ENCODE measurements around the gene LPO. TPM values are rescaled to one million over a fixed set of nuclear protein-coding genes. Genes with fewer than 3 reads are reported as not detected.

LPO gene
- total and polyA plus RNA-seq, 2 donors = not detected

DNA sequence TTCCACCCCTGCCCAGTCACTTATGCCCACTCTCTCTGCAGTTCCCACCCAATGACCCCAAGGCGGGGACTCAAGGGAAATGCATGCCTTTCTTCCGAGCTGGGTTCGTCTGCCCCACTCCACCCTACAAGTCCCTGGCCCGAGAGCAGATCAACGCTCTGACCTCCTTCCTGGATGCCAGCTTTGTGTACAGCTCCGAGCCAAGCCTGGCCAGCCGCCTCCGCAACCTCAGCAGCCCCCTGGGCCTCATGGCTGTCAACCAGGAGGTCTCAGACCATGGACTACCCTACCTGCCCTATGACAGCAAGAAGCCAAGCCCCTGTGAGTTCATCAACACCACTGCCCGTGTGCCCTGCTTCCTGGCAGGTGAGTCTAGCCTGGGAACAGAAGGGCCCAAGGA is 13.8 kb downstream of the LPO start:
- Histone ChIP-seq H3K36me3 (ENCODE audit: insufficient read depth) (no peaks in the 10 kb centered on the region), H3K27ac (ENCODE audit: low read depth) (no peak overlapping the region), H3K4me1 (ENCODE audit: insufficient read depth) (no peaks in the 10 kb centered on the region), H3K4me3 (ENCODE audit: low read depth, low read length) (no peak overlapping the region)
- DNase-seq (ENCODE audit: extremely low spot score) = no peak
- WGBS = 61% methylated on average over 9 of the region's 9 CpGs

DNA sequence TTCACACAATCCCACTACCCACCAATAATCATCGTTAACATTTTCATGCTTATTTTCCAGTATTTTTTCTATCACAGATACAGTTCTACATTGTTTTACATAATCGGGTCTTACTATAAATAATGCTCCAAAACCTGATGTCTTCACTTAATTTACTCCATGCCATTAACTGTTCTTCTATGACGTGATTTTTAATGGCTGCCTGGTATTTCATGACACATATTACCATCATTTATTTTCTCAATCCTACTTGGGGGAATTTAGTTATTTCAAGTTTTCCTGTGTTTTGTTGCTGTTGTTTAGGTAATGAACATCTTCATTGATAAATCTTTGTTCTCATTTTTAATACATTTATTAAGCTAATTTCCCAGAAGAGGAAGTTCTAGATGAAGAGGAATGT is 14.7 kb downstream of the LPO start:
- Histone ChIP-seq H3K4me1 (ENCODE audit: insufficient read depth) (no peaks in the 10 kb centered on the region), H3K36me3 (ENCODE audit: insufficient read depth) (no peaks in the 10 kb centered on the region), H3K27ac (ENCODE audit: low read depth) (no peak overlapping the region), H3K4me3 (ENCODE audit: low read depth, low read length) (no peak overlapping the region)
- DNase-seq (ENCODE audit: extremely low spot score) = no peak
- 80% methylated on average over 3 of the region's 3 CpGs for WGBS

DNA sequence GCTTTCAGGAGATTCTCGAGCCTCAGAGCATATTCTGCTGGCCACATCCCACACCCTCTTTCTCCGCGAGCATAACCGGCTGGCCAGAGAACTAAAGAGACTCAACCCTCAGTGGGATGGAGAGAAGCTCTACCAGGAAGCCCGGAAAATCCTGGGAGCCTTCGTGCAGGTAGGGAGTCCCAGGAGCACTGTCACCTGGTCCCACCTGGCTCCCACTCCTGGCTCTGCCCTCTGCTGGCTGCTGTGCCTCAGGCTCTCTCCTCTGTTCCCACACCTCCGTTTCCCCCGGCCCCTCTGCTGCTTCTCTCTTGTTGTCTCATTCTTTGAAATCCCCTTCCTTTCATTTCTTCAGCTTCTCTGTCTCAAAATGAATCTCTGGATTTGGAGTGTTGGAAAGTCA is 16.4 kb downstream of the LPO start:
- Histone ChIP-seq H3K36me3 (ENCODE audit: insufficient read depth) (no peaks in the 10 kb centered on the region), H3K4me3 (ENCODE audit: low read depth, low read length) (no peak overlapping the region), H3K27ac (ENCODE audit: low read depth) (no peak overlapping the region), H3K4me1 (ENCODE audit: insufficient read depth) (no peaks in the 10 kb centered on the region)
- WGBS = 18% methylated on average over 8 of the region's 8 CpGs
- no peak for DNase-seq (ENCODE audit: extremely low spot score)

DNA sequence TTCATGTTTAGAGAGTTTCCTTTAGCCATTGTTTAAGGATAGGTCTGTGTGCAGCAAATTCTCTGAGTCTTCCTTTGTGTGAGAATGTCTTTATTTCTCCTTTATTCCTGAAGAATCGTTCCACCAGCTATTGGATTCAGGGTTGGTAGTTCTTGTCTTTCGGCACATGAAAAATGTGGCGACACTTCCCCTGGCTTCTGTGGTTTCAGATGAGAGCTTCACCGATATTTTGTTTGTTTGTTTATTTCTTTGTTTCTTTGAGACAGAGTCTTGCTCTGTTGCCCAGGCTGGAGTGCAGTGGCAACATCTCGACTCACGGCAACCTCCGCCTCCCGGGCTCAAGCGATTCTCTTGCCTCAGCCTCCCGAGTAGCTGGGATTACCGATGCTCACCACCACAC is 23.8 kb downstream of the LPO start:
- H3K27ac ChIP-seq (ENCODE audit: low read depth) = no peak overlapping the region
- no peak for DNase-seq (ENCODE audit: extremely low spot score)
- H3K36me3 ChIP-seq (ENCODE audit: insufficient read depth) = no peaks in the 10 kb centered on the region
- 89% methylated on average over 11 of the region's 11 CpGs for WGBS
- no peak overlapping the region for H3K4me3 ChIP-seq (ENCODE audit: low read depth, low read length)
- no peaks in the 10 kb centered on the region for H3K4me1 ChIP-seq (ENCODE audit: insufficient read depth)

DNA sequence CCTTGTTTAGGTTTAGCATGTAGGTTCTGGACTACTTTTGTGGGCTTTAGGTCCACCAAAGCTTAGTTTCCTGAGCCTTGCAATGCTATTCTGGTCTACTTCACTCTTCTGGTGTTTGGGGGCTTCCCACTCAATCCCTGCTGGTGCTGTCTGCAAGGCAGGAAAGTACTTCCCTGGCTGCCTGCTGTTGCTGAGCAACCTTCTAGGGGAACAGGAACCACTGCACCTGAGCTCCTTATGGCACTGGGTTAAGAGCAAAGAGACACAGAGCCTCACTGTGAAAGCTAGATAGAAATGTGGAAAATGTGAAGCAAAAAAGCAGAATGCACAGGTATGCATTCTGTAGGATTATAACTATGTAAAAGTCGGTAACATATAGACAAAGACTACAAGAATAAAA is 25.4 kb downstream of the LPO start:
- 77% methylated on average over 1 of the region's 1 CpG for WGBS
- H3K4me1 ChIP-seq (ENCODE audit: insufficient read depth) = no peaks in the 10 kb centered on the region
- no peaks in the 10 kb centered on the region for H3K36me3 ChIP-seq (ENCODE audit: insufficient read depth)
- no peak overlapping the region for H3K4me3 ChIP-seq (ENCODE audit: low read depth, low read length)
- DNase-seq (ENCODE audit: extremely low spot score) = no peak
- H3K27ac ChIP-seq (ENCODE audit: low read depth) = no peak overlapping the region

DNA sequence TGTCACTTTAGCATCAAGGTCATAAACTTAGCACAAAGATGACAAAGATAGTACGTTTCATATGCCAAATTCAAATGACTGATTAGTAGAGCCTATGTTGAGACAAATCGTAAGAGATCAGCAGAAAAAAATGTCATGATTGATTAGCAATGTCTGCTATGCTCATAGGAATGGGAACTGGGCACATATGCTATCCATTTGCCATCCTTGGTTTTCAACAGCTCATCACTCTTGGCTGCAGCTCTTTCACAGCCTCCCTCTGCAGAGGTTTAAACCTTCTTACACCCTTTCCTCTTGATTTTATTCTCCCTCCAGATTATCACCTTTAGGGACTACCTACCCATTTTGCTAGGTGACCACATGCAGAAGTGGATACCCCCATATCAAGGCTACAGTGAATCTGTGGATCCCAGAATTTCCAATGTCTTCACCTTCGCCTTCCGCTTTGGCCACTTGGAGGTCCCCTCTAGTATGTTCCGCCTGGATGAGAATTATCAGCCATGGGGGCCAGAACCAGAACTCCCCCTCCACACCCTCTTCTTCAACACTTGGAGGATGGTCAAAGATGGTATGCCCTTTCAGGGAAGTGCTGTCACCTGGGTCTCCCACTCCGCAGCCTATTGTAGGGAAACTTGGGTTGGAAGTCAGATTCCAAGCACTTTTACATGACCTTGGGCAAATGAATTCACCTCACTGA is 26.2 kb downstream of the LPO start:
- Histone ChIP-seq H3K4me1 (ENCODE audit: insufficient read depth) (no peaks in the 10 kb centered on the region), H3K27ac (ENCODE audit: low read depth) (no peak overlapping the region), H3K4me3 (ENCODE audit: low read depth, low read length) (no peak overlapping the region), H3K36me3 (ENCODE audit: insufficient read depth) (no peaks in the 10 kb centered on the region)
- 81% methylated on average over 6 of the region's 6 CpGs for WGBS
- no peak for DNase-seq (ENCODE audit: extremely low spot score)

DNA sequence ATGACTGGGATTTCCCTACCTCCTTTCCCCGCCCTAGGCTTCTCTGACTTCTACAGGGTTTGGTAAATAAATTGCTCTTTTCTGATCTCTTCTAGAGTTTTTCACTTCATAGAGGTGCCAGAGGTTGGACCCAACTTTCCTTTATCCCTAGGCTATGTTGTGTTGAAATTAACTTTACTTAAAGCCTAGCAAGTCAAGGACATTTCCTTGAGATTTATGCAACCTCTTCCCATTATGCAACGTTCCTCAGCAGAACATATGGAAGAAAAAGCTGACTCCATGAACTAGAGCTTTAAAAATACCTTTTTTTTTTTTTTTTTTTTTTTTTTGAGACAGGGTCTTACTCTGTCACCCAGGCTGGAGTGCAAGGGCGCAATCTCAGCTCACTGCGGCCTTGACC is 26.9 kb downstream of the LPO start:
- H3K4me3 ChIP-seq (ENCODE audit: low read depth, low read length) = no peak overlapping the region
- DNase-seq (ENCODE audit: extremely low spot score) = no peak
- H3K4me1 ChIP-seq (ENCODE audit: insufficient read depth) = no peaks in the 10 kb centered on the region
- no peak overlapping the region for H3K27ac ChIP-seq (ENCODE audit: low read depth)
- no peaks in the 10 kb centered on the region for H3K36me3 ChIP-seq (ENCODE audit: insufficient read depth)
- 80% methylated on average over 4 of the region's 4 CpGs for WGBS

DNA sequence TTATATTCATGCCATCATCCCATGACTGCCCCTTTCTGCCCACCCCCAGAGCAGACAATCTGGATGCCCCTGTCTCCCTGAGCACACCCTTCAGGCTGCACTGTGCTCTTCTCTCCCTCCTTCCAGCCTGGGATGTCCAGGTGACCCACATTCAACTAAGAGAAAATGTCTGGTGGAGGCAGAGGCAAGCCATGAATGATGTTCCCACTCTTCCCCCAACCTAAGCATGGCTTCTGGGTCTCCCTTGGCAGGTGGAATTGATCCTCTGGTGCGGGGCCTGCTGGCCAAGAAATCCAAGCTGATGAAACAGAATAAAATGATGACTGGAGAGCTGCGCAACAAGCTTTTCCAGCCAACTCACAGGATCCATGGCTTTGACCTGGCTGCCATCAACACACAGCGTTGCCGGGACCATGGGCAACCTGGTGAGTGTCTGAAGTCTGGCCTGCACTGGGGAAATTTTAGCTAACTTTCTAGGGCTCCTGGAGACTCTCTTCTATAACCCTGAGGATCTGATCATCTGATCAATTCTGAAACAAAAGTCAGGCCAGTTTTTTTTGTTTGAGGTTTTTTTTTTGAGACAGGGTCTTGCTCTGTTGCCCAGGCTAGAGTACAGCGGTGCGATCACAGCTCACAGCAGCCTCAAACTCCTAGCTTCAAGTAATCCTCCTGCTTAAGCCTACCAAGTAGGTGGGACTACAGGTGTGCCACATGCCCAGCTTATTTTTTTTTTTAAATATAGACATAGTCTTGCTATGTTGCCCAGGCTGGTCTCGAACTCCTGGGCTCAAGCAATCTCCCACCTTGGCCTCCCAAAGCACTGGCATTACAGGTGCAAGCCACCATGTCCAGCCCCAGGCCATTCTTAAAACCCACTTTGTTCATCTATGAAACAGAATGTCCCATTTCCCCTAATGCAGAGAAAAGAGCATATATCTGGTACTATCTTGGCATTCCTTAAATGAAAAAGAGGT is 27.8 kb downstream of the LPO start:
- DNase-seq (ENCODE audit: extremely low spot score) = no peak
- Histone ChIP-seq H3K4me3 (ENCODE audit: low read depth, low read length) (no peak overlapping the region), H3K27ac (ENCODE audit: low read depth) (no peak overlapping the region), H3K36me3 (ENCODE audit: insufficient read depth) (no peaks in the 10 kb centered on the region), H3K4me1 (ENCODE audit: insufficient read depth) (no peaks in the 10 kb centered on the region)
- 94% methylated on average over 7 of the region's 7 CpGs for WGBS

DNA sequence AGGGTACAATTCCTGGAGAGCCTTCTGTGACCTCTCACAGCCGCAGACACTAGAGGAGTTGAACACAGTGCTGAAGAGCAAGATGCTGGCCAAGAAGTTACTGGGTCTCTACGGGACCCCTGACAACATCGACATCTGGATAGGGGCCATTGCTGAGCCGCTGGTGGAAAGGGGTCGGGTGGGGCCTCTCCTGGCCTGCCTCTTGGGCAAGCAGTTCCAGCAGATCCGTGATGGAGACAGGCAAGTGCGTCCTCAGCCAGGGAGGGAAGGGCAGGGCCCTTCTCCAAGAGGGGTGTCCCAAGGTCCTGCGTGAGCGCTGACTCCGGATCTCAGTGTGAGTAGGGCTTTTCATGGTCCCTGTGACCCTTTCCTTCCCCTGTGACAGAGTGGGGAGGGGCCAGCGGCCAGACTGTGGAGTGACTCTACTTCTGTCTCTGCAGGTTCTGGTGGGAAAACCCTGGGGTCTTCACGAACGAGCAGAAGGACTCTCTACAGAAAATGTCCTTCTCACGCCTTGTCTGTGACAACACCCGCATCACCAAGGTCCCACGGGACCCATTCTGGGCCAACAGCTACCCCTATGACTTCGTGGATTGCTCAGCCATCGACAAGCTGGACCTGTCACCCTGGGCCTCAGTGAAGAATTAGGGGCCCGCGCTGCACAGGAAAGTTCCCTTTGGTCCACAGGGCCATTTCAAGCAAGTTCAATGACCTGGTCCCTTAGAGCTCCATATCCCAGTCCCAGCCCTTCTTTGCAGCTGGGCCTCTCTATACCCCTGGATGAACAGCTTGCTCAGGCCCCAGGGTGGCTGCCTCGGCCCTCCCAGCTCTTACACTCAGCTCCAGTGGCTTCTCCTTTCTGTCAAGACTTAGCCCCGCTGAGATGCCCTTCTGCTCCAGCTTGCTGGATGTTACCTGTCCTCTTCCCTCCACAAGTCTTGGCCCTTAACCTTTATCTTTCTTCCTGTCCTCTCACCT is 29.3 kb downstream of the LPO start:
- 83% methylated on average over 22 of the region's 22 CpGs for WGBS

DNA sequence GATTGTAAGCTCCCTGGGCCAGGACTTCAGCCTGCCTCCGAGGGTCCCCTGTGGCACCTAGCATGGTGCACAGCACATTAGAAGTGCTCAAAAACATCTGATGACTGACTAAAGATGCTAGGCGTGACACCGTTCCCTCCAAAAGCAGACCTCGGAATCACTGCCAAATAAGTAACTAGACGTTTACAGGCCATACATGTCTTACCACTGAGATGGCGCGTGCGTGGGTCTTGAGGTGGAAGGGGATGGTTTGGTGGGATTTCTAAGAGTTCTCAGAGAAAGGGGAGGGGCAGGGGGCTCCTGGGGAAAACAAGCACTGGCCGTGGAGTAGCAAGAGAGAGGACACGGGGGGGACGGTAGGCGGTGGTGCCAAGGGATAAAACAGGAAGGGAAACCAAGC is 29.9 kb downstream of the LPO start:
- DNase-seq (ENCODE audit: extremely low spot score) = no peak
- H3K4me1 ChIP-seq (ENCODE audit: insufficient read depth) = no peaks in the 10 kb centered on the region
- H3K4me3 ChIP-seq (ENCODE audit: low read depth, low read length) = no peak overlapping the region
- H3K27ac ChIP-seq (ENCODE audit: low read depth) = no peak overlapping the region
- H3K36me3 ChIP-seq (ENCODE audit: insufficient read depth) = no peaks in the 10 kb centered on the region
- WGBS = 82% methylated on average over 12 of the region's 12 CpGs

More for the DNA sequence above, 29.3 kb downstream of the LPO start:
- no peaks in the 10 kb centered on the region for H3K4me1 ChIP-seq (ENCODE audit: insufficient read depth)
- H3K27ac ChIP-seq (ENCODE audit: low read depth) = no peak overlapping the region
- no peaks in the 10 kb centered on the region for H3K36me3 ChIP-seq (ENCODE audit: insufficient read depth)
- no peak overlapping the region for H3K4me3 ChIP-seq (ENCODE audit: low read depth, low read length)
- no peak for DNase-seq (ENCODE audit: extremely low spot score)

DNA sequence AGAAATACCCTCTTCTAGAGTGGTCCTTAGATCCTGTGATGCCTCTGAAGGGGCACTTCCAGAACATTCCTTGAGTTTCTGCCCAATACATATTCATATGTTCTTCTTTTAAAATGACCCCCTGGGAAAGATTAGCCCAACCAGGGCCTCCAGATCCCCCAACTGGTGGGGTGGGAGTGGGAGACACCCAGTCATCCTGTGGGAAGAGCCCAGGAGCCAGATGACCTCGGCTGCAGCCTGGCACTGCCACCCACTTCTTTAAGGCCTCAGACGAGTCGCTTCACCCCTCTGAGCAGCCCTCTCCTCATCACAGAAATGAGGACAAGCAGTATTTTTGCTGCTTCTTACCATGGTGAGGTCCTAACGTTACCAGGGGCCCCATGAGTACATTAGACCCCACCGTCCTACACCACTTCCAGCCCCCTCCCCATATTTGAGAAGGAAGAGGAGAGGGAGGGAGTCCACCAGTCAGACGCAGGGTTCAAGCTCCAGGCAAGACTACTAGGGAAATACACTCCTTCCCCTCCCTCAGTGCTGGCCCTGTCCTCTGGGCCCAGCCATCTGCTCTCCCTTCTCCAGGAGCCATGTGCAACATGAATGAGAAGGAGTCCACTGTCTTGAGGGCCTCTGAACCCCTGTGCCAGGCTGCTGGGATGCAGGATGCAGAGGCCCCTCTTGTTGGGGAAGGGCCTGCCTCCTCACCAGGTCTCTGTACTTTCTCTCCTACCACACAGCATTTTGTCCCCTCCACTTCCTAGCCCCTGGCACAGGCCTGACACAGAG is 30.6 kb downstream of the LPO start:
- Histone ChIP-seq H3K36me3 (ENCODE audit: insufficient read depth) (no peaks in the 10 kb centered on the region), H3K4me1 (ENCODE audit: insufficient read depth) (no peaks in the 10 kb centered on the region), H3K4me3 (ENCODE audit: low read depth, low read length) (no peak overlapping the region), H3K27ac (ENCODE audit: low read depth) (no peak overlapping the region)
- 72% methylated on average over 6 of the region's 6 CpGs for WGBS
- DNase-seq (ENCODE audit: extremely low spot score) = no peak

DNA sequence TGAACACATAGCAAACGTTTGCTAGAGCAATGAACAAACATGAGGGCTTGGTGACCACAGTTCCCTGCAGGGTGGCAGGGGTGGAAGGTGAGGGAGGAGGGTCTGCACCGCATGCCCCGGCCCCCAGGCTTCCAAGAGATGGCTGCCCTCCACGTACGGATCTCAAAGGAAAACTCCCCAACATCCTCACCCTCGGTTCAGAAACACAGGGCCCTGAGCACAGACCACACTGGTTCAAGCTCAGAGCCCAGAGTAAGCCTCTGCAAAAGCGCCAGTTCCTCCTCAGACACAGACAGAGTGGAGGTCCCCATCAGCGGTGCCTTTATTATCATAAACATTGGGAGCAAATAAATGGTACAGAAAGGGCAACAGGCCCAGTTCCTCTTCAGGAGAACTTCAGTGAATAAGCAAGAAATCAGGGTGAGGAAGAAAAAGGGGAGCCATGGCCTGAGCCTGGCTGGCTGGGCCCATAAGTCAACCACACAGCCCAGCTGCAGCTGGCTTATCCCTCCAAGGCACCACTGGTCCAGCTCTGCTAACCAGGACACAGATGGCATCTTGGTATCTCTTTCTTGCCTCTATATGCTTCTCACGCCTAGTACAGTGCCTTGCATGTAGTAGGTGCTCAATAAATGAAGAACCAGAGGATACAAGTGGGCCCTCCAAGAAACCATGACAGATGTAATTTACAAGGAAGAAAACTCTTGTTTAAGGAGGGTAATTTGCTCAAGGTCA is 31.3 kb downstream of the LPO start:
- Histone ChIP-seq H3K4me1 (ENCODE audit: insufficient read depth) (no peaks in the 10 kb centered on the region), H3K36me3 (ENCODE audit: insufficient read depth) (no peaks in the 10 kb centered on the region), H3K4me3 (ENCODE audit: low read depth, low read length) (no peak overlapping the region), H3K27ac (ENCODE audit: low read depth) (no peak overlapping the region)
- WGBS = 77% methylated on average over 9 of the region's 9 CpGs
- DNase-seq (ENCODE audit: extremely low spot score) = no peak

Measured in urinary bladder (tissue), 4 donors.